ENCODE measurements around the gene MAEL. TPM values are rescaled to one million over a fixed set of nuclear protein-coding genes. Genes with fewer than 3 reads are reported as not detected.
A peak's percentile ranks its signal among the peaks of the same experiment; 100 is the strongest.

The MAEL gene
- total RNA-seq, 4 donors from 2014 or later: 0.54 to 2.0 (median 0.90) TPM

DNA sequence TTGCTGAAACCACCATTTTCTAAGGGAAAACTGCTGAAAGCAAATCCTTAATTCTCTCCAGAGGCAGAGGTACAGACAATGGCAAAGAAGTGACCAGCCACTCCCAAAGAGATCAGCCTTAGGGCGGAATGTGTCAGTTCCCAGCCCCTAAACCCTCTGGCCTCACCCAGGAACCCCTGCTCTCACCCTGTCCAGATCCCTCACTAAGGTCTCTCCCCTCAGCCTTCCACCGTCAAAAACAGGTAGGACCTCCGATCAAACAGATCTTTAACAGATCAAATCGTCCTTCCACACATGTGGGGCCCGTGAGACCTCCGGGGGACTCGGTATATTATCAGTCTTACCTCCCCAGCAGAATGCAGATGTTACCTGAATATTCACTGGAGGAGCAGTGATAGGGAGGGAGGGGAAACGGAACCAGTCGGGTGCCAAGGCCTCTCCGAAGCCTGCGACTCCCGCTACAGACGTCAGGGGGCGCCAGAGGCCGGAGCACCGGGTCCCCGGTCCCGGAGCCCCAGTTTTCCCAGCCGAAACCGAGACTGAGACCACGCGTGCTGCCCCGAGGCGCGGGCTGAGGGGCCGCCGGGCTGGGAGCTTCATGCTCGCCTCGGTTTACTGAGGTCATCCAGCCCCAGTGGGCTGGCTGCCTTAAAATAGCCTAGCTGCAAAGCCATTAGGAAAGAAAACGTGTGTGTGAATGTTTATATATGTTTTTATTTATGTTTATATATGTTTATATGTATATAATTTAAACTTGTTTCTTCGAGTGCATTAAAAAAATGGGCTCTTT is 77.4 kb downstream of the MAEL start:
- H3K27ac ChIP-seq: no peak overlapping the region
- peak overlapping the region in 1 of 2 donors; percentile 24 for H3K4me3 ChIP-seq
- peaks cover 0 to 8% (median 5%) of the 10 kb centered on the region in 3 donors for H3K4me1 ChIP-seq
- WGBS, 2 donors (ENCODE audit: low coverage in 1 of 2): 0 to 3% methylated on average over 9 to 26 of the region's 31 CpGs
- H3K9me3 ChIP-seq: no peaks in the 10 kb centered on the region
- no peaks in the 10 kb centered on the region for H3K36me3 ChIP-seq
- peak; percentile 79 for ATAC-seq
- peaks cover 5% of the 10 kb centered on the region for H3K27me3 ChIP-seq
- peak; percentile 86 to 99 (median 90) for TF ChIP-seq CTCF (IDR thresholded peaks at IDR 0.05)
- TF ChIP-seq POLR2AphosphoS5 (IDR thresholded peaks at IDR 0.05): no peak
- TF ChIP-seq POLR2A (IDR thresholded peaks at IDR 0.05): no peak

GRCh38 chr1:167067904-167068303 is 78.8 kb downstream of the MAEL start:
- no peaks in the 10 kb centered on the region for H3K36me3 ChIP-seq
- TF ChIP-seq EP300 (IDR thresholded peaks at IDR 0.05): no peak
- no peak for TF ChIP-seq POLR2AphosphoS5 (IDR thresholded peaks at IDR 0.05)
- TF ChIP-seq POLR2A (IDR thresholded peaks at IDR 0.05): no peak
- no peak for TF ChIP-seq CTCF (IDR thresholded peaks at IDR 0.05)
- H3K4me3 ChIP-seq: no peak overlapping the region
- H3K27ac ChIP-seq: no peak overlapping the region
- 73 to 76% methylated on average over 3 of the region's 3 CpGs for WGBS, 2 donors (ENCODE audit: low coverage in 1 of 2)
- ATAC-seq: no peak
- H3K4me1 ChIP-seq: peaks cover 0 to 8% (median 5%) of the 10 kb centered on the region in 3 donors
- peaks cover 5% of the 10 kb centered on the region for H3K27me3 ChIP-seq
- H3K9me3 ChIP-seq: no peaks in the 10 kb centered on the region

GRCh38 chr1:167068761-167069160 is 79.7 kb downstream of the MAEL start:
- Histone ChIP-seq H3K4me3 (no peak overlapping the region), H3K9me3 (no peaks in the 10 kb centered on the region), H3K4me1 (peaks cover 0 to 8% (median 5%) of the 10 kb centered on the region in 3 donors), H3K36me3 (no peaks in the 10 kb centered on the region), H3K27ac (no peak overlapping the region), H3K27me3 (peaks cover 5% of the 10 kb centered on the region)
- TF ChIP-seq POLR2AphosphoS5 (IDR thresholded peaks at IDR 0.05): no peak
- no peak for TF ChIP-seq POLR2A (IDR thresholded peaks at IDR 0.05)
- TF ChIP-seq CTCF (IDR thresholded peaks at IDR 0.05): no peak
- no peak for TF ChIP-seq EP300 (IDR thresholded peaks at IDR 0.05)
- 77 to 82% methylated on average over 2 to 8 of the region's 13 CpGs for WGBS, 2 donors (ENCODE audit: low coverage in 1 of 2)
- ATAC-seq: no peak

- 95 to 97% methylated on average over 5 to 6 of the region's 8 CpGs for WGBS, 2 donors (ENCODE audit: low coverage in 1 of 2)
- Histone ChIP-seq H3K4me1 (peaks cover 0 to 7% (median 5%) of the 10 kb centered on the region in 3 donors), H3K27ac (no peak overlapping the region), H3K4me3 (no peak overlapping the region), H3K27me3 (peaks cover 6% of the 10 kb centered on the region), H3K36me3 (no peaks in the 10 kb centered on the region), H3K9me3 (no peaks in the 10 kb centered on the region)
- ATAC-seq: no peak
- TF ChIP-seq POLR2AphosphoS5 (IDR thresholded peaks at IDR 0.05) (no peak), EP300 (IDR thresholded peaks at IDR 0.05) (no peak), POLR2A (IDR thresholded peaks at IDR 0.05) (no peak), CTCF (IDR thresholded peaks at IDR 0.05) (no peak)
Observed at GRCh38 chr1:167071286-167071685, 82.2 kb downstream of the MAEL start.

Small RNA genes lying within 50 kb of the gene (small RNA-seq; reads per million reads assigned to genes)
- gene RNA5SP65: 4.7 to 8.2 (median 6.6) reads per million in 4 donors

Other genes with a start within 250 kb of the MAEL start
- 10 to 100 TPM; 36.5 to 51.2 (median 44.8) TPM for gene POGK, start 149.8 kb upstream of the MAEL start, total RNA-seq
- 10 to 100 TPM in 3 of 4 donors, 1 to 10 TPM in 1; 9.5 to 16.2 (median 13.6) TPM for gene TADA1, start 113.0 kb upstream of the MAEL start, total RNA-seq
- gene ILDR2, start 13.7 kb upstream of the MAEL start, total RNA-seq: 10 to 100 TPM in 1 of 4 donors, 1 to 10 TPM in 3; 2.7 to 15.2 (median 8.2) TPM
- 1 to 10 TPM in 1 of 4 donors, not detected in 3; 1.7 TPM for gene GPA33, start 101.1 kb downstream of the MAEL start, total RNA-seq
- under 1 TPM in 3 of 4 donors, not detected in 1; 0.08 to 0.17 (median 0.16) TPM for gene STYXL2, start 104.8 kb downstream of the MAEL start, total RNA-seq
- 10 to 100 TPM in 2 of 4 donors, 1 to 10 TPM in 2; 8.0 to 15.7 (median 10.2) TPM for gene POU2F1, start 231.6 kb downstream of the MAEL start, total RNA-seq

All from gastroesophageal sphincter (tissue), 4 donors.